Measurements from ENCODE around the gene EXOC6.
"Not testable (repeated sequence)": the region's sequence is repeated elsewhere in the genome, so short reads cannot be mapped to it uniquely, and the experiment has no call there.

The EXOC6 gene

GRCh38 chr10:93097386-93097785 is 249.1 kb downstream of the EXOC6 start:
- H3K4me3 ChIP-seq (replicated peaks; ENCODE audit: low read depth, low read length), result no peak overlapping the region
- no peak for TF ChIP-seq CTCF (IDR thresholded peaks at IDR 0.05; ENCODE audit: insufficient read depth, low read length, poor library complexity, severe bottlenecking)

GRCh38 chr10:93098816-93099215 is 250.5 kb downstream of the EXOC6 start:
- no peak for TF ChIP-seq CTCF (IDR thresholded peaks at IDR 0.05; ENCODE audit: insufficient read depth, low read length, poor library complexity, severe bottlenecking)
- no peak overlapping the region for H3K4me3 ChIP-seq (replicated peaks; ENCODE audit: low read depth, low read length)
- H3K27me3 ChIP-seq (replicated peaks; ENCODE audit: control insufficient read depth, insufficient read depth, low read length), result no peaks in the 10 kb centered on the region
- DNase-seq (ENCODE audit: extremely low read depth, insufficient read length), result no peak
- H3K36me3 ChIP-seq (ENCODE audit: control insufficient read depth, insufficient read depth, low read length), result no peaks in the 10 kb centered on the region

More at GRCh38 chr10:93097386-93097785, 249.1 kb downstream of the EXOC6 start:
- Histone ChIP-seq H3K36me3 (ENCODE audit: control insufficient read depth, insufficient read depth, low read length) (no peaks in the 10 kb centered on the region), H3K27me3 (replicated peaks; ENCODE audit: control insufficient read depth, insufficient read depth, low read length) (no peaks in the 10 kb centered on the region)
- DNase-seq (ENCODE audit: extremely low read depth, insufficient read length), result no peak

DNA sequence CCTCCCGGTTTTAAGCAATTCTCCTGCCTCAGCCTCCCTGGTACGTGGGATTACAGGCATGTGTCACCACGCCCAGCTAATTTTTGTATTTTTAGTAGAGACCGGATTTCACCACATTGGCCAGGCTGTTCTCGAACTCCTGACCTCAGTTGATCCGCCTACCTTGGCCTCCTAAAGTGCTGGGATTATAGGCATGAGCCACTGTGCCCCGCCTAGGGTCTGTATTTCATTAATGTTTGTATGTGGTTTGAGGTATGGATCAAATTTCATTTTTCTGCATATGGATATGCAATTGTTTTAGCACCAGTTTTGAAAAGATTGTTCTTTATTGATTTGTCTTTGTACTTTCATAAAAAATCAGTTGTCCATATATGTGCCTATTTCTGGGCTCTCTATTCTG is 251.3 kb downstream of the EXOC6 start:
- no peak for DNase-seq (ENCODE audit: extremely low read depth, insufficient read length)
- no peaks in the 10 kb centered on the region for H3K27me3 ChIP-seq (replicated peaks; ENCODE audit: control insufficient read depth, insufficient read depth, low read length)
- H3K4me3 ChIP-seq (replicated peaks; ENCODE audit: low read depth, low read length), result no peak overlapping the region
- no peaks in the 10 kb centered on the region for H3K36me3 ChIP-seq (ENCODE audit: control insufficient read depth, insufficient read depth, low read length)
- TF ChIP-seq CTCF (IDR thresholded peaks at IDR 0.05; ENCODE audit: insufficient read depth, low read length, poor library complexity, severe bottlenecking), result no peak

DNA sequence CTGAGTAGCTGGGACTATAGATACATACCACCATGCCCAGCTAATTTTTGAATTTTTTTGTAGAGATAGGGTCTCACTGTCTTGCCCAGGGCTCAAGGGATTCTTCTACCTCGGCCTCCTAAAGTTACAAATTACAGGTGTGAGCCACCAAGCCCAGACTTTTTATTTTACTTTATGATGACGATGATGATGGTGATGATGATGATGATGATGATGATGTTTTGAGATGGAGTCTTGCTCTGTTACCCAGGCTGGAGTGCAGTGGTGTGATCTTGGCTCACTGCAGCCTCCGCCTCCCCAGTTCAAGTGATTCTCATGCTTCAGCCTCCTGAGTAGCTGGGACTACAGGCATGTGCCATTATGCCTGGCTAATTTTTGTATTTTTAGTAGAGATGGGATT is 252.8 kb downstream of the EXOC6 start:
- H3K27me3 ChIP-seq (replicated peaks; ENCODE audit: control insufficient read depth, insufficient read depth, low read length); H3K4me3 ChIP-seq (replicated peaks; ENCODE audit: low read depth, low read length); H3K36me3 ChIP-seq (ENCODE audit: control insufficient read depth, insufficient read depth, low read length); DNase-seq (ENCODE audit: extremely low read depth, insufficient read length): not testable (repeated sequence)

- H3K4me3 ChIP-seq (replicated peaks; ENCODE audit: low read depth, low read length), result no peak overlapping the region
- no peaks in the 10 kb centered on the region for H3K27me3 ChIP-seq (replicated peaks; ENCODE audit: control insufficient read depth, insufficient read depth, low read length)
- DNase-seq (ENCODE audit: extremely low read depth, insufficient read length), result no peak
- no peak for TF ChIP-seq CTCF (IDR thresholded peaks at IDR 0.05; ENCODE audit: insufficient read depth, low read length, poor library complexity, severe bottlenecking)
- H3K36me3 ChIP-seq (ENCODE audit: control insufficient read depth, insufficient read depth, low read length), result no peaks in the 10 kb centered on the region
Observed at GRCh38 chr10:93103953-93104352, 255.6 kb downstream of the EXOC6 start.

DNA sequence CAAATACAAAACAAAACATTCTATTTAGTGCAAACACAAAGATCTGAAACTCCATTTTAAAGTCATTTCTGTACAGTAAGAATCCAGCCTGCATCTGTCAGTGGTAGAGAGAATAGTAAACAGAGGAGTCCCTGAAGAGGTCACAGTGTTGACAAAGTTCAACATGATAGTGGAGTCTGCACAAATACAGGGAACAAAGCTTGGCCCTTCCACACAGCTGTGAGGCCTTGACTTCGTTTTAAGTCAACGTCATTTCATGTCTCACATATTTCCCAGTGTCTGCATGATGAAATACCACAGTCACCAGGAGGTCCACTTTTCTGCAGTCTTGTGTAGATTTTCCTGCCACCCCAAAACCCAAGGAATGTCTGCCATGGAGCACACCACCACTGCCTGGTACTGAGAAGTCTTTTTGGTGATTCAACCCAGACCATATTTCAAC is 258.3 kb downstream of the EXOC6 start:
- H3K4me3 ChIP-seq (replicated peaks; ENCODE audit: low read depth, low read length), result no peak overlapping the region
- DNase-seq (ENCODE audit: extremely low read depth, insufficient read length), result no peak
- no peaks in the 10 kb centered on the region for H3K27me3 ChIP-seq (replicated peaks; ENCODE audit: control insufficient read depth, insufficient read depth, low read length)
- no peaks in the 10 kb centered on the region for H3K36me3 ChIP-seq (ENCODE audit: control insufficient read depth, insufficient read depth, low read length)
- no peak for TF ChIP-seq CTCF (IDR thresholded peaks at IDR 0.05; ENCODE audit: insufficient read depth, low read length, poor library complexity, severe bottlenecking)

Data from GM06990 (cell line).